Fibroblast of lung (primary cell): ENCODE measurements around the gene PAPOLA. TPM values are rescaled to one million over a fixed set of nuclear protein-coding genes. Genes with fewer than 3 reads are reported as not detected.

Experiments used
- DNase-seq, 2 donors: peaks; one replicate each; pipeline versions ENCODE4 v3.0.0 to v3.0.0-alpha.2; 2010; ENCODE audit warnings: low read depth in 2 of 2
- H2AFZ ChIP-seq: 2 replicates; pipeline ENCODE4 v1.5.1; 2012; ENCODE audit warnings: low read length, control low read depth, inconsistent platforms
- H3K27ac ChIP-seq: 2 replicates; pipeline ENCODE4 v1.5.1; 2011; ENCODE audit warnings: low read length, control low read depth; ENCODE audit not compliant: insufficient read depth
- H3K27me3 ChIP-seq: 2 replicates; pipeline ENCODE4 v1.5.1; 2011; ENCODE audit warnings: mild to moderate bottlenecking, low read length; ENCODE audit not compliant: control insufficient read depth, insufficient read depth
- H3K36me3 ChIP-seq: 2 replicates; pipeline ENCODE4 v1.5.1; 2011; ENCODE audit warnings: low read length; ENCODE audit not compliant: control insufficient read depth, insufficient read depth
- H3K4me1 ChIP-seq: 2 replicates; pipeline ENCODE4 v1.5.1; 2011; ENCODE audit warnings: low read length; ENCODE audit not compliant: control insufficient read depth, insufficient read depth; ENCODE audit errors: extremely low read depth
- H3K4me2 ChIP-seq: 2 replicates; pipeline ENCODE4 v1.5.1; 2011; ENCODE audit warnings: low read length, control low read depth; ENCODE audit not compliant: insufficient read depth; ENCODE audit errors: extremely low read depth
- H3K4me3 ChIP-seq, 4 experiments: fragments of 200-600 bp in 1 of 4; sonication (generic) in 1 of 4; replicated peaks in 1 of 4; 2 replicates each; pipeline ENCODE4 v1.5.1; 2011 to 2016; ENCODE audit warnings: low read length in 4 of 4, low read depth in 3 of 4, mild to moderate bottlenecking in 3 of 4, control low read depth in 2 of 4, inconsistent platforms in 1 of 4, mixed read lengths in 1 of 4; ENCODE audit not compliant: insufficient read depth in 1 of 4; ENCODE audit errors: control extremely low read depth in 1 of 4
- H3K79me2 ChIP-seq: 2 replicates; pipeline ENCODE4 v1.5.1; 2012; ENCODE audit warnings: mild to moderate bottlenecking, low read length, inconsistent platforms; ENCODE audit not compliant: control insufficient read depth, insufficient read depth
- H3K9ac ChIP-seq: 2 replicates; pipeline ENCODE4 v1.5.1; 2011; ENCODE audit warnings: mild to moderate bottlenecking, low read length, control low read depth; ENCODE audit not compliant: insufficient read depth
- H3K9me3 ChIP-seq: 2 replicates; pipeline ENCODE4 v1.5.1; 2012; ENCODE audit warnings: low read depth, low read length; ENCODE audit not compliant: control insufficient read depth, insufficient read depth
- H4K20me1 ChIP-seq: 2 replicates; pipeline ENCODE4 v1.5.1; 2011; ENCODE audit warnings: low read length; ENCODE audit not compliant: control insufficient read depth, insufficient read depth; ENCODE audit errors: extremely low read depth
- CTCF ChIP-seq, 2 donors: IDR thresholded peaks in 1 of 2; conservative IDR thresholded peaks in 1 of 2; 1 replicate in 1 of 2; 2 replicates in 1 of 2; pipeline ENCODE4 v1.5.1; 2011 to 2012; ENCODE audit warnings: low read length in 2 of 2, control low read depth in 1 of 2, inconsistent platforms in 1 of 2, low read depth in 1 of 2, mild to moderate bottlenecking in 1 of 2
- EZH2 ChIP-seq: IDR thresholded peaks from 2 replicates; pipeline ENCODE4 v1.5.1; 2012; ENCODE audit warnings: low read length, control low read depth, mild to moderate bottlenecking; ENCODE audit errors: missing control alignments
- polyA plus RNA-seq, 2 donors: library from polyadenylated mRNA; depleted of rRNA in 1 of 2; stranded (reverse) in 1 of 2; unstranded in 1 of 2; fragments of >200 nt; gene quantifications; 2 replicates each; pipeline ENCODE4 v1.2.1, GENCODE V29; 2011 to 2012; ENCODE audit warnings: missing spikeins in 1 of 2
- total RNA-seq: library from RNA; depleted of rRNA; stranded (reverse); fragments of >200 nt; gene quantifications from 2 replicates; pipeline ENCODE4 v1.2.1, GENCODE V29; 2014

Gene PAPOLA
- total and polyA plus RNA-seq, 2 donors (not counting 1 experiment from before 2014, with no cell fraction given) = 109 to 141 TPM

DNA sequence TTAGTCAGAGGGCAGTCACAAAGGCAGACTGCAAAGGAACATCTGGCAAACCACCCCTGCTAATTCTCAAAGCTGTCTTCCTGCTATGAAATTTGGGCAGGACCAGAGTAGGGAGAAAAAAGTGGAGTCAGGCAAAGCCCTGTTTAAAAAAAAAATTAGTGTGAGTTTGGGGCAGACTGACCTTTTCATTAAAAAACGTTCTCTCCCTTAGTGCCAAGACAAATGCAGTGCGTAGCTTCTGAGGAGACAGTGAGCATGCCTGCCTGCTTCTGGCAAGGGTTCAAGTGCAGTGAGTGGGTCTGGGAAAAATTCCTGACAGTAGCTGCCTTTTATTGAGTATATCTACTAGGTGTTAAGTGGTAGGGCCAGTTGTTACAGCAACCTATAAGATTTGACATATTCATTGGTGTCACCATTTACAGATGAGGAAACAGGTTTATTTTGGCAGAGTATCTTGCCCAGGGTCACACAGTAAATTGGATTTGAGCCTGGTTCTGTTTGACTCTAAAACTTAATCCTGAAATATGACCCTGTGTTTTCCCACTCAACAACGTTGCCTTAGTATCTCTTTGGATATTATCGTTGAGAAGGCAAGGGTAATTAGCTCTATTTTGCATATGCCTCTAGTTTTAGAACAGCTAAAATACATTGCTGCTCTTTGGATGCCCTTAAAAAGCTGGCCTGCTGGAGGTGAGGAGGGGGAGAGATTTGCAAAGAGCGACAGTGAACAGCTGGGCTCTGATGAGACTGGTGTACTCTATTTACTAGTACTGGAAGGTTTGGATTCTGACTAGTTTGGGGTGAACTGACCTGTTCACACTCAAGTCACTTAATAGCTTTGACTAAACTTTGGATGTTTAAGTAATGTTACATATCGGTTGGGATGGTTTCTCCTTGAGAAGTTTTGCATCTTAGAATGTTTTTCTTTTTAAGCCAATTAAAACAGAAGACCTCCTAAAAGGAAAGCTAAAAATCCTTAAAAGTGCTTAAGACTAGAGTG is 72.8 kb downstream of the PAPOLA start:
- DNase-seq = peak; percentile 79 to 85
- no peaks in the 10 kb centered on the region for H3K79me2 ChIP-seq
- no peak overlapping the region for H3K9ac ChIP-seq
- TF ChIP-seq CTCF (conservative IDR thresholded peaks at IDR 0.05 in 1 of 2, IDR thresholded peaks at IDR 0.05 in 1 of 2; ENCODE audit: low read depth in 1 of 2, low read length in 2 of 2) = no peak
- TF ChIP-seq EZH2 = no peak
- H3K4me3 ChIP-seq = no peak overlapping the region
- H3K36me3 ChIP-seq = no peaks in the 10 kb centered on the region
- no peaks in the 10 kb centered on the region for H3K9me3 ChIP-seq
- no peak overlapping the region for H2AFZ ChIP-seq
- no peaks in the 10 kb centered on the region for H3K27me3 ChIP-seq
- no peaks in the 10 kb centered on the region for H4K20me1 ChIP-seq
- H3K4me2 ChIP-seq = no peak overlapping the region
- H3K4me1 ChIP-seq = peaks cover 2% of the 10 kb centered on the region
- no peak overlapping the region for H3K27ac ChIP-seq

DNA sequence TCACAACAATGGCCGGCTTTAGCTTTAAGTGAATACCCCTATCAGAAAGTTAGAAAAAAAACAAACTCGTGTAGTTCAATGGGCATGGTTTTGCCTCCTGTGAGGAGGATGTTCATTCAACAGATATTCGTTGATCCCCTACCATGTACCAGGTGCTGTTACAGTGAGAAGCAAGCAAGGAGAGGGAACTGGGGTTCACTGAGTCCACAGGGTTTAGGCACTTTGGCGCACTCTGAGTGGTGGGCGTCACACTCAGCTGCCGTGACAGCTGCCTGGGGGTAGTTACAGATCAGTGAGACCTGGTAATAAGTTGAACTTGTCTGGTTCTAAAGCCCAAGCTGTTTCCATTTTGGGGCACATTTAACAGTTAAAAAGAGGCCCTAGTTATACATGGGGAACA is 74.2 kb downstream of the PAPOLA start:
- H3K4me3 ChIP-seq = no peak overlapping the region
- H3K9ac ChIP-seq = no peak overlapping the region
- no peak overlapping the region for H2AFZ ChIP-seq
- no peaks in the 10 kb centered on the region for H3K27me3 ChIP-seq
- no peak for DNase-seq
- no peak for TF ChIP-seq CTCF (conservative IDR thresholded peaks at IDR 0.05 in 1 of 2, IDR thresholded peaks at IDR 0.05 in 1 of 2; ENCODE audit: low read depth in 1 of 2, low read length in 2 of 2)
- TF ChIP-seq EZH2 = no peak
- H3K36me3 ChIP-seq = no peaks in the 10 kb centered on the region
- no peaks in the 10 kb centered on the region for H4K20me1 ChIP-seq
- H3K9me3 ChIP-seq = no peaks in the 10 kb centered on the region
- no peaks in the 10 kb centered on the region for H3K79me2 ChIP-seq
- no peak overlapping the region for H3K27ac ChIP-seq
- H3K4me2 ChIP-seq = no peak overlapping the region
- peaks cover 2% of the 10 kb centered on the region for H3K4me1 ChIP-seq

- Histone ChIP-seq H3K4me2 (no peak overlapping the region), H3K9me3 (no peaks in the 10 kb centered on the region), H3K79me2 (no peaks in the 10 kb centered on the region), H3K9ac (no peak overlapping the region), H4K20me1 (no peaks in the 10 kb centered on the region), H3K4me1 (peaks cover 2% of the 10 kb centered on the region), H3K4me3 (no peak overlapping the region), H3K36me3 (no peaks in the 10 kb centered on the region), H3K27ac (no peak overlapping the region), H2AFZ (no peak overlapping the region), H3K27me3 (no peaks in the 10 kb centered on the region)
- TF ChIP-seq CTCF (conservative IDR thresholded peaks at IDR 0.05 in 1 of 2, IDR thresholded peaks at IDR 0.05 in 1 of 2; ENCODE audit: low read depth in 1 of 2, low read length in 2 of 2) (no peak), EZH2 (no peak)
- DNase-seq = no peak
These were observed 74.8 kb downstream of the PAPOLA start for GRCh38 chr14:96576937-96577336.
